GM23338 (cell line): ENCODE results near the gene KIAA1755. TPM values are rescaled to one million over a fixed set of nuclear protein-coding genes. Genes with fewer than 3 reads are reported as not detected.

Experiments used
- ATAC-seq: fragments of 200-7000 bp; cut with Tn5 transposase; 3 replicates; pipeline ENCODE4 v1.9.1; 2020
- DNase-seq: peaks from one replicate; pipeline ENCODE4 v3.0.0-alpha.2; 2015; ENCODE audit warnings: low spot score
- H2AFZ ChIP-seq: fragments of 200-600 bp; sonication (generic); 2 replicates; pipeline ENCODE4 v1.8.0; 2016; ENCODE audit warnings: antibody characterized with exemption, mild to moderate bottlenecking, moderate library complexity
- H3F3A ChIP-seq: fragments of 200-600 bp; sonication (generic); replicated peaks from 2 replicates; pipeline ENCODE4 v1.8.0; 2017; ENCODE audit warnings: antibody characterized with exemption, mixed run types, low read depth
- H3K27ac ChIP-seq: fragments of 200-600 bp; sonication (generic); 2 replicates; pipeline ENCODE4 v1.6.1; 2016; ENCODE audit warnings: low read depth
- H3K27me3 ChIP-seq: fragments of 200-600 bp; sonication (generic); 2 replicates; pipeline ENCODE4 v1.8.0; 2016; ENCODE audit warnings: mild to moderate bottlenecking, mixed run types, moderate library complexity; ENCODE audit not compliant: insufficient read depth
- H3K36me3 ChIP-seq: fragments of 200-600 bp; sonication (generic); 2 replicates; pipeline ENCODE4 v1.8.0; 2016; ENCODE audit warnings: mild to moderate bottlenecking; ENCODE audit not compliant: insufficient read depth
- H3K4me1 ChIP-seq: fragments of 200-600 bp; sonication (generic); 2 replicates; pipeline ENCODE4 v1.8.0; 2016; ENCODE audit warnings: mild to moderate bottlenecking, moderate library complexity; ENCODE audit not compliant: insufficient read depth
- H3K4me2 ChIP-seq: fragments of 200-600 bp; sonication (generic); 2 replicates; pipeline ENCODE4 v1.7.1; 2017; ENCODE audit warnings: mixed run types
- H3K4me3 ChIP-seq: fragments of 200-600 bp; sonication (generic); 2 replicates; pipeline ENCODE4 v1.6.1; 2016; ENCODE audit warnings: mixed run types
- H3K79me2 ChIP-seq: fragments of 200-600 bp; sonication (generic); replicated peaks from 2 replicates; pipeline ENCODE4 v1.8.0; 2017; ENCODE audit warnings: mild to moderate bottlenecking; ENCODE audit not compliant: insufficient read depth
- H3K9me2 ChIP-seq: fragments of 200-600 bp; sonication (generic); 2 replicates; pipeline ENCODE4 v1.8.0; 2017; ENCODE audit not compliant: insufficient read depth
- H4K20me1 ChIP-seq: fragments of 200-600 bp; sonication (generic); replicated peaks from 2 replicates; pipeline ENCODE4 v1.8.0; 2017; ENCODE audit warnings: mild to moderate bottlenecking; ENCODE audit not compliant: insufficient read depth
- H3K27ac Mint-ChIP-seq: 2 replicates; pipeline ENCODE4 v1.8.0; 2020; ENCODE audit warnings: inconsistent platforms, mild to moderate bottlenecking, moderate library complexity, mixed read lengths
- H3K27me3 Mint-ChIP-seq: 3 replicates; pipeline ENCODE4 v1.8.0; 2022; ENCODE audit warnings: low read depth, mild to moderate bottlenecking, moderate library complexity, mixed read lengths, inconsistent platforms; ENCODE audit not compliant: insufficient read depth, poor library complexity
- H3K36me3 Mint-ChIP-seq: 3 replicates; pipeline ENCODE4 v1.8.0; 2021; ENCODE audit warnings: low read depth, mild to moderate bottlenecking, inconsistent platforms, moderate library complexity, mixed read lengths
- H3K4me1 Mint-ChIP-seq: 3 replicates; pipeline ENCODE4 v1.8.0; 2020; ENCODE audit warnings: mild to moderate bottlenecking, inconsistent platforms, mixed read lengths
- H3K4me3 Mint-ChIP-seq: 3 replicates; pipeline ENCODE4 v1.8.0; 2021; ENCODE audit warnings: moderate library complexity, mild to moderate bottlenecking, inconsistent platforms, mixed read lengths
- H3K9me3 Mint-ChIP-seq: 3 replicates; pipeline ENCODE4 v1.8.0; 2020; ENCODE audit warnings: moderate library complexity, mild to moderate bottlenecking, inconsistent platforms, mixed read lengths
- EZH2 ChIP-seq: fragments of 200-600 bp; sonication (generic); IDR thresholded peaks from one replicate; pipeline ENCODE4 v1.8.0; 2017; ENCODE audit warnings: antibody characterized with exemption, mild to moderate bottlenecking, low read depth; ENCODE audit not compliant: unreplicated experiment
- JUNB ChIP-seq: IDR thresholded peaks from one replicate; pipeline ENCODE4 v1.6.1; 2016; ENCODE audit warnings: antibody characterized with exemption; ENCODE audit not compliant: unreplicated experiment
- STAT1 ChIP-seq: IDR thresholded peaks from one replicate; pipeline ENCODE4 v1.6.1; 2016; ENCODE audit warnings: antibody characterized with exemption; ENCODE audit not compliant: unreplicated experiment
- polyA plus RNA-seq: library from polyadenylated mRNA; unstranded; fragments of >200 nt; fragmentation: Nextera tagmentation; extraction: Ambion mirVana; gene quantifications from 2 replicates; pipeline ENCODE4 v1.2.1, GENCODE V29; 2016
- total RNA-seq: library from RNA; depleted of rRNA; stranded (reverse); fragments of >200 nt; shearing (Covaris generic); gene quantifications from 2 replicates; pipeline ENCODE4 v1.2.3, GENCODE V29; 2014
- TF ChIP-seq, protein P1 (sequence below): fragments of 250-450 bp; sonication (Bioruptor Pico); IDR thresholded peaks from 2 replicates; pipeline ENCODE4 v1.5.0; 2020; ENCODE audit warnings: mild to moderate bottlenecking, moderate library complexity
- TF ChIP-seq, protein P2 (sequence below), 2 experiments: fragments of 200-600 bp in 1 of 2; sonication (generic) in 1 of 2; conservative IDR thresholded peaks; 2 replicates each; pipeline versions ENCODE4 v1.5.1 to v1.6.1; 2016 to 2017; ENCODE audit warnings: antibody characterized with exemption in 2 of 2, low read depth in 2 of 2, mild to moderate bottlenecking in 2 of 2, moderate library complexity in 1 of 2
- TF ChIP-seq, protein P3 (sequence below): IDR thresholded peaks from 2 replicates; pipeline ENCODE4 v1.6.1; 2016; ENCODE audit warnings: antibody characterized with exemption

The KIAA1755 gene
- total and polyA plus RNA-seq, 2 experiments from 2014 or later: 0.28 TPM; not detected in 1

DNA sequence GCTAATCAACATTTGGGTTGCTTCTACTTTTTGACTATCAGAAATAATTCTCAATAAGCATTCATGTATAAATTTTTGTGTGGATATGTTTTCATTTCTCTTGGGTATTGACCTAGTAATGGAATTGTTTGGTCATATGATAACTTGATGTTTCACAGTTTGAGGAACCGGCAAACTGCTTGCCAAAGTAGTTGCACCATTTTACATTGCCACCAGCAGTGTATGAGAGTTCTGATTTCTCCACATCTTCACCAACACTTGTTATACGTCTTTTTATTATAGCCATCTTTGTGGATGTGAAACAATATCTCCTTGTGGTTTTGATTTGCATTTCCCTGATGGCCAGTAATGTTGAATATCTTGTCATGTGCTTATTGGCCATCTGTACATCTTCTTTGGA, 52.9 kb downstream of the KIAA1755 start (continued):
- TF ChIP-seq, protein P1, sequence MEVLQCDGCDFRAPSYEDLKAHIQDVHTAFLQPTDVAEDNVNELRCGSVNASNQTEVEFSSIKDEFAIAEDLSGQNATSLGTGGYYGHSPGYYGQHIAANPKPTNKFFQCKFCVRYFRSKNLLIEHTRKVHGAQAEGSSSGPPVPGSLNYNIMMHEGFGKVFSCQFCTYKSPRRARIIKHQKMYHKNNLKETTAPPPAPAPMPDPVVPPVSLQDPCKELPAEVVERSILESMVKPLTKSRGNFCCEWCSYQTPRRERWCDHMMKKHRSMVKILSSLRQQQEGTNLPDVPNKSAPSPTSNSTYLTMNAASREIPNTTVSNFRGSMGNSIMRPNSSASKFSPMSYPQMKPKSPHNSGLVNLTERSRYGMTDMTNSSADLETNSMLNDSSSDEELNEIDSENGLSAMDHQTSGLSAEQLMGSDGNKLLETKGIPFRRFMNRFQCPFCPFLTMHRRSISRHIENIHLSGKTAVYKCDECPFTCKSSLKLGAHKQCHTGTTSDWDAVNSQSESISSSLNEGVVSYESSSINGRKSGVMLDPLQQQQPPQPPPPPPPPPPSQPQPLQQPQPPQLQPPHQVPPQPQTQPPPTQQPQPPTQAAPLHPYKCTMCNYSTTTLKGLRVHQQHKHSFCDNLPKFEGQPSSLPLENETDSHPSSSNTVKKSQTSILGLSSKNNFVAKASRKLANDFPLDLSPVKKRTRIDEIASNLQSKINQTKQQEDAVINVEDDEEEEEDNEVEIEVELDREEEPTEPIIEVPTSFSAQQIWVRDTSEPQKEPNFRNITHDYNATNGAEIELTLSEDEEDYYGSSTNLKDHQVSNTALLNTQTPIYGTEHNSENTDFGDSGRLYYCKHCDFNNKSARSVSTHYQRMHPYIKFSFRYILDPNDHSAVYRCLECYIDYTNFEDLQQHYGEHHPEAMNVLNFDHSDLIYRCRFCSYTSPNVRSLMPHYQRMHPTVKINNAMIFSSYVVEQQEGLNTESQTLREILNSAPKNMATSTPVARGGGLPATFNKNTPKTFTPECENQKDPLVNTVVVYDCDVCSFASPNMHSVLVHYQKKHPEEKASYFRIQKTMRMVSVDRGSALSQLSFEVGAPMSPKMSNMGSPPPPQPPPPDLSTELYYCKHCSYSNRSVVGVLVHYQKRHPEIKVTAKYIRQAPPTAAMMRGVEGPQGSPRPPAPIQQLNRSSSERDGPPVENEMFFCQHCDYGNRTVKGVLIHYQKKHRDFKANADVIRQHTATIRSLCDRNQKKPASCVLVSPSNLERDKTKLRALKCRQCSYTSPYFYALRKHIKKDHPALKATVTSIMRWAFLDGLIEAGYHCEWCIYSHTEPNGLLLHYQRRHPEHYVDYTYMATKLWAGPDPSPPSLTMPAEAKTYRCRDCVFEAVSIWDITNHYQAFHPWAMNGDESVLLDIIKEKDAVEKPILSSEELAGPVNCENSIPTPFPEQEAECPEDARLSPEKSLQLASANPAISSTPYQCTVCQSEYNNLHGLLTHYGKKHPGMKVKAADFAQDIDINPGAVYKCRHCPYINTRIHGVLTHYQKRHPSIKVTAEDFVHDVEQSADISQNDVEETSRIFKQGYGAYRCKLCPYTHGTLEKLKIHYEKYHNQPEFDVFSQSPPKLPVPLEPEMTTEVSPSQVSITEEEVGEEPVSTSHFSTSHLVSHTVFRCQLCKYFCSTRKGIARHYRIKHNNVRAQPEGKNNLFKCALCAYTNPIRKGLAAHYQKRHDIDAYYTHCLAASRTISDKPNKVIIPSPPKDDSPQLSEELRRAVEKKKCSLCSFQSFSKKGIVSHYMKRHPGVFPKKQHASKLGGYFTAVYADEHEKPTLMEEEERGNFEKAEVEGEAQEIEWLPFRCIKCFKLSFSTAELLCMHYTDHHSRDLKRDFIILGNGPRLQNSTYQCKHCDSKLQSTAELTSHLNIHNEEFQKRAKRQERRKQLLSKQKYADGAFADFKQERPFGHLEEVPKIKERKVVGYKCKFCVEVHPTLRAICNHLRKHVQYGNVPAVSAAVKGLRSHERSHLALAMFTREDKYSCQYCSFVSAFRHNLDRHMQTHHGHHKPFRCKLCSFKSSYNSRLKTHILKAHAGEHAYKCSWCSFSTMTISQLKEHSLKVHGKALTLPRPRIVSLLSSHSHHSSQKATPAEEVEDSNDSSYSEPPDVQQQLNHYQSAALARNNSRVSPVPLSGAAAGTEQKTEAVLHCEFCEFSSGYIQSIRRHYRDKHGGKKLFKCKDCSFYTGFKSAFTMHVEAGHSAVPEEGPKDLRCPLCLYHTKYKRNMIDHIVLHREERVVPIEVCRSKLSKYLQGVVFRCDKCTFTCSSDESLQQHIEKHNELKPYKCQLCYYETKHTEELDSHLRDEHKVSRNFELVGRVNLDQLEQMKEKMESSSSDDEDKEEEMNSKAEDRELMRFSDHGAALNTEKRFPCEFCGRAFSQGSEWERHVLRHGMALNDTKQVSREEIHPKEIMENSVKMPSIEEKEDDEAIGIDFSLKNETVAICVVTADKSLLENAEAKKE: no peak
- TF ChIP-seq STAT1 (no peak), EZH2 (no peak)

DNA sequence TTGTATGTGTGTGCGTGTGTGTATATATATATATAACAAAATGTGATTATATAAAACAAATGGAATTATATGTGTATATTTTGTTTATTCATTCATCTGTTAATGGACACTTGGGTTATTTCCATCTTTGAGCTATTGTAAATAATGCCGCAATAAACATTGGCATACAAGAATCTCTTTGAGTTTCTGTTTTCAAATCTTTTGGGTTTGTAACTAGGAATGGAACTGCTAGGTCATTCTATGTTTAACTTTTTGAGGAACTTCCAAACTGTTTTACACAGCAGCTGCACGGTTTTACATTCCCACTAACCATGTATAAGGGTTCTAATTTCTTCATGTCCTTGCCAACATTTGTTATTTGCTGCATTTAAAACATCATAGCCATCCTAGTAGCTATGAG, 55.5 kb downstream of the KIAA1755 start:
- H3K36me3 ChIP-seq: no peaks in the 10 kb centered on the region
- no peaks in the 10 kb centered on the region for H3K9me2 ChIP-seq
- Mint-ChIP-seq H3K36me3 (no peaks in the 10 kb centered on the region), H3K9me3 (peaks cover 2% of the 10 kb centered on the region; the same call in 1 of the 3 replicates), H3K4me3 (no peak overlapping the region), H3K27ac (no peak overlapping the region), H3K4me1 (0 out of 3 replicates have a peak, but pooled peaks cover 4% of the 10 kb centered on the region), H3K27me3 (peaks cover 1% of the 10 kb centered on the region)
- no peaks in the 10 kb centered on the region for H4K20me1 ChIP-seq
- no peaks in the 10 kb centered on the region for H3F3A ChIP-seq
- no peak for DNase-seq
- no peaks in the 10 kb centered on the region for H3K79me2 ChIP-seq
- no peaks in the 10 kb centered on the region for H3K4me1 ChIP-seq
- no peak overlapping the region for H3K4me2 ChIP-seq
- H3K27me3 ChIP-seq: no peaks in the 10 kb centered on the region
- H3K4me3 ChIP-seq: no peak overlapping the region
- H3K27ac ChIP-seq: no peak overlapping the region
- H2AFZ ChIP-seq: no peak overlapping the region
- no peak for ATAC-seq
- TF ChIP-seq, protein P2, sequence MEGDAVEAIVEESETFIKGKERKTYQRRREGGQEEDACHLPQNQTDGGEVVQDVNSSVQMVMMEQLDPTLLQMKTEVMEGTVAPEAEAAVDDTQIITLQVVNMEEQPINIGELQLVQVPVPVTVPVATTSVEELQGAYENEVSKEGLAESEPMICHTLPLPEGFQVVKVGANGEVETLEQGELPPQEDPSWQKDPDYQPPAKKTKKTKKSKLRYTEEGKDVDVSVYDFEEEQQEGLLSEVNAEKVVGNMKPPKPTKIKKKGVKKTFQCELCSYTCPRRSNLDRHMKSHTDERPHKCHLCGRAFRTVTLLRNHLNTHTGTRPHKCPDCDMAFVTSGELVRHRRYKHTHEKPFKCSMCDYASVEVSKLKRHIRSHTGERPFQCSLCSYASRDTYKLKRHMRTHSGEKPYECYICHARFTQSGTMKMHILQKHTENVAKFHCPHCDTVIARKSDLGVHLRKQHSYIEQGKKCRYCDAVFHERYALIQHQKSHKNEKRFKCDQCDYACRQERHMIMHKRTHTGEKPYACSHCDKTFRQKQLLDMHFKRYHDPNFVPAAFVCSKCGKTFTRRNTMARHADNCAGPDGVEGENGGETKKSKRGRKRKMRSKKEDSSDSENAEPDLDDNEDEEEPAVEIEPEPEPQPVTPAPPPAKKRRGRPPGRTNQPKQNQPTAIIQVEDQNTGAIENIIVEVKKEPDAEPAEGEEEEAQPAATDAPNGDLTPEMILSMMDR (conservative IDR thresholded peaks at IDR 0.05; ENCODE audit: low read depth in 2 of 2): no peak
- TF ChIP-seq, protein P1: no peak
- TF ChIP-seq JUNB: no peak
- no peak for TF ChIP-seq EZH2
- TF ChIP-seq, protein P3, sequence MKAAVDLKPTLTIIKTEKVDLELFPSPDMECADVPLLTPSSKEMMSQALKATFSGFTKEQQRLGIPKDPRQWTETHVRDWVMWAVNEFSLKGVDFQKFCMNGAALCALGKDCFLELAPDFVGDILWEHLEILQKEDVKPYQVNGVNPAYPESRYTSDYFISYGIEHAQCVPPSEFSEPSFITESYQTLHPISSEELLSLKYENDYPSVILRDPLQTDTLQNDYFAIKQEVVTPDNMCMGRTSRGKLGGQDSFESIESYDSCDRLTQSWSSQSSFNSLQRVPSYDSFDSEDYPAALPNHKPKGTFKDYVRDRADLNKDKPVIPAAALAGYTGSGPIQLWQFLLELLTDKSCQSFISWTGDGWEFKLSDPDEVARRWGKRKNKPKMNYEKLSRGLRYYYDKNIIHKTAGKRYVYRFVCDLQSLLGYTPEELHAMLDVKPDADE: no peak
